Gastrocnemius medialis (tissue), 4 donors: ENCODE measurements around the gene ANKAR.

Experiments
- POLR2A ChIP-seq, 2 donors: fragments of 450-650 bp; IDR thresholded peaks; one replicate each; pipeline ENCODE4 v1.6.1; 2017; ENCODE audit warnings: antibody characterized with exemption in 2 of 2, mild to moderate bottlenecking in 2 of 2, moderate library complexity in 2 of 2
- TF ChIP-seq, protein P1 (sequence below), 5 experiments: fragments of 450-650 bp in 3 of 5; fragments of 200-600 bp in 2 of 5; sonication (generic) in 2 of 5; IDR thresholded peaks in 4 of 5; conservative IDR thresholded peaks in 1 of 5; 1 replicate in 4 of 5; 2 replicates in 1 of 5; pipeline ENCODE4 v1.5.1; 2016 to 2019; ENCODE audit warnings: antibody characterized with exemption in 5 of 5, mild to moderate bottlenecking in 3 of 5, moderate library complexity in 3 of 5

DNA sequence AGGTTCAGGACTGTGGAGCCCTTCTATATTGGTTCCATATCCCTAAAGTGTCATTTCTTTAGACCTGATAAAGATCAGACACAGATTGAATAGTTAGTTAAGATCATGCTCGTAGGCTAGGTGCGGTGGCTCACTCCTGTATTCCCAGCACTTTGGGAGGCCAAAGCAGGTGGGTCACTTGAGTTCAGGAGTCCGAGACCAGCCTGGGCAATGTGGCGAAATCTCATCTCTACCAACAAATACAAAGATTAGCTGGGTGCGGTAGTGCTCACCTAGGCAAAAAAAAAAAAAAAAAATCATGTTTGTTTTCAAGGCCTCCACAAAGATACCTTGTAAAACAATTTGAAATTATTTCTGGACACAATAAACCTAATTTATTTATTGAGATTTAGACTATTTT lies 4.6 kb upstream of the ANKAR start:
- TF ChIP-seq, protein P1, sequence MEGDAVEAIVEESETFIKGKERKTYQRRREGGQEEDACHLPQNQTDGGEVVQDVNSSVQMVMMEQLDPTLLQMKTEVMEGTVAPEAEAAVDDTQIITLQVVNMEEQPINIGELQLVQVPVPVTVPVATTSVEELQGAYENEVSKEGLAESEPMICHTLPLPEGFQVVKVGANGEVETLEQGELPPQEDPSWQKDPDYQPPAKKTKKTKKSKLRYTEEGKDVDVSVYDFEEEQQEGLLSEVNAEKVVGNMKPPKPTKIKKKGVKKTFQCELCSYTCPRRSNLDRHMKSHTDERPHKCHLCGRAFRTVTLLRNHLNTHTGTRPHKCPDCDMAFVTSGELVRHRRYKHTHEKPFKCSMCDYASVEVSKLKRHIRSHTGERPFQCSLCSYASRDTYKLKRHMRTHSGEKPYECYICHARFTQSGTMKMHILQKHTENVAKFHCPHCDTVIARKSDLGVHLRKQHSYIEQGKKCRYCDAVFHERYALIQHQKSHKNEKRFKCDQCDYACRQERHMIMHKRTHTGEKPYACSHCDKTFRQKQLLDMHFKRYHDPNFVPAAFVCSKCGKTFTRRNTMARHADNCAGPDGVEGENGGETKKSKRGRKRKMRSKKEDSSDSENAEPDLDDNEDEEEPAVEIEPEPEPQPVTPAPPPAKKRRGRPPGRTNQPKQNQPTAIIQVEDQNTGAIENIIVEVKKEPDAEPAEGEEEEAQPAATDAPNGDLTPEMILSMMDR (IDR thresholded peaks at IDR 0.05 in 4 of 5, conservative IDR thresholded peaks at IDR 0.05 in 1 of 5), result no peak
- TF ChIP-seq POLR2A (IDR thresholded peaks at IDR 0.05), result no peak
